Right atrium auricular region (tissue), 2 donors: ENCODE data around the gene GPT2. TPM values are rescaled to one million over a fixed set of nuclear protein-coding genes. Genes with fewer than 3 reads are reported as not detected.

Experiments
- DNase-seq: peaks from one replicate; pipeline ENCODE4 v3.0.0-alpha.2; 2019; ENCODE audit warnings: low spot score
- H3K27ac ChIP-seq, 2 donors: fragments of 200-600 bp; sonication (generic); 1 replicate in 1 of 2; 2 replicates in 1 of 2; pipeline ENCODE4 v1.5.1; 2016 to 2019
- H3K27me3 ChIP-seq, 2 donors: fragments of 200-600 bp; sonication (generic); one replicate each; pipeline versions ENCODE4 v1.5.1 to v1.6.0; 2017 to 2019
- H3K36me3 ChIP-seq: fragments of 200-600 bp; sonication (generic); one replicate; pipeline ENCODE4 v1.5.1; 2016
- H3K4me1 ChIP-seq, 2 donors: fragments of 200-600 bp; sonication (generic); one replicate each; pipeline versions ENCODE4 v1.5.1 to v1.6.0; 2017 to 2019
- H3K4me3 ChIP-seq, 2 donors: fragments of 200-600 bp; sonication (generic); 1 replicate in 1 of 2; 2 replicates in 1 of 2; pipeline ENCODE4 v1.5.1; 2017 to 2019; ENCODE audit warnings: mild to moderate bottlenecking in 1 of 2, moderate library complexity in 1 of 2
- H3K9me3 ChIP-seq, 2 donors: fragments of 200-600 bp; sonication (generic); one replicate each; pipeline ENCODE4 v1.5.1; 2019
- total RNA-seq, 2 donors: library from RNA; depleted of rRNA; stranded (reverse); fragments of >200 nt; gene quantifications; one replicate each; pipeline ENCODE4 v1.1.0, GENCODE V29; 2016
- TF ChIP-seq, protein P1 (sequence below), 2 donors: fragments of 200-600 bp; sonication (generic); IDR thresholded peaks; one replicate each; pipeline ENCODE4 v1.5.1; 2019; ENCODE audit warnings: antibody characterized with exemption in 2 of 2

The GPT2 gene
- total RNA-seq, 2 donors from 2014 or later: 3.7 to 12.1 TPM

- no peak overlapping the region for H3K27ac ChIP-seq
- TF ChIP-seq, protein P1, sequence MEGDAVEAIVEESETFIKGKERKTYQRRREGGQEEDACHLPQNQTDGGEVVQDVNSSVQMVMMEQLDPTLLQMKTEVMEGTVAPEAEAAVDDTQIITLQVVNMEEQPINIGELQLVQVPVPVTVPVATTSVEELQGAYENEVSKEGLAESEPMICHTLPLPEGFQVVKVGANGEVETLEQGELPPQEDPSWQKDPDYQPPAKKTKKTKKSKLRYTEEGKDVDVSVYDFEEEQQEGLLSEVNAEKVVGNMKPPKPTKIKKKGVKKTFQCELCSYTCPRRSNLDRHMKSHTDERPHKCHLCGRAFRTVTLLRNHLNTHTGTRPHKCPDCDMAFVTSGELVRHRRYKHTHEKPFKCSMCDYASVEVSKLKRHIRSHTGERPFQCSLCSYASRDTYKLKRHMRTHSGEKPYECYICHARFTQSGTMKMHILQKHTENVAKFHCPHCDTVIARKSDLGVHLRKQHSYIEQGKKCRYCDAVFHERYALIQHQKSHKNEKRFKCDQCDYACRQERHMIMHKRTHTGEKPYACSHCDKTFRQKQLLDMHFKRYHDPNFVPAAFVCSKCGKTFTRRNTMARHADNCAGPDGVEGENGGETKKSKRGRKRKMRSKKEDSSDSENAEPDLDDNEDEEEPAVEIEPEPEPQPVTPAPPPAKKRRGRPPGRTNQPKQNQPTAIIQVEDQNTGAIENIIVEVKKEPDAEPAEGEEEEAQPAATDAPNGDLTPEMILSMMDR (IDR thresholded peaks at IDR 0.05): no peak
- no peak for DNase-seq
- H3K9me3 ChIP-seq: no peaks in the 10 kb centered on the region
- no peaks in the 10 kb centered on the region for H3K36me3 ChIP-seq
- no peaks in the 10 kb centered on the region for H3K27me3 ChIP-seq
- H3K4me1 ChIP-seq: no peaks in the 10 kb centered on the region
- no peak overlapping the region for H3K4me3 ChIP-seq
These were observed 19.2 kb downstream of the GPT2 start for GRCh38 chr16:46903255-46903905.

GRCh38 chr16:46904471-46904870 lies 20.3 kb downstream of the GPT2 start:
- Histone ChIP-seq H3K9me3 (no peaks in the 10 kb centered on the region), H3K36me3 (no peaks in the 10 kb centered on the region), H3K27me3 (no peaks in the 10 kb centered on the region), H3K4me1 (no peaks in the 10 kb centered on the region), H3K4me3 (no peak overlapping the region), H3K27ac (no peak overlapping the region)
- DNase-seq: no peak
- TF ChIP-seq, protein P1 (IDR thresholded peaks at IDR 0.05): no peak

GRCh38 chr16:46906360-46907060 lies 22.3 kb downstream of the GPT2 start:
- Histone ChIP-seq H3K4me3 (no peak overlapping the region), H3K9me3 (no peaks in the 10 kb centered on the region), H3K27ac (no peak overlapping the region), H3K4me1 (no peaks in the 10 kb centered on the region), H3K36me3 (no peaks in the 10 kb centered on the region), H3K27me3 (no peaks in the 10 kb centered on the region)
- DNase-seq: no peak
- TF ChIP-seq, protein P1 (IDR thresholded peaks at IDR 0.05): no peak

GRCh38 chr16:46907061-46907774 lies 23.1 kb downstream of the GPT2 start:
- Histone ChIP-seq H3K4me1 (no peaks in the 10 kb centered on the region), H3K4me3 (no peak overlapping the region), H3K27ac (no peak overlapping the region), H3K36me3 (no peaks in the 10 kb centered on the region), H3K27me3 (no peaks in the 10 kb centered on the region), H3K9me3 (no peaks in the 10 kb centered on the region)
- TF ChIP-seq, protein P1 (IDR thresholded peaks at IDR 0.05): no peak
- DNase-seq: no peak

DNA sequence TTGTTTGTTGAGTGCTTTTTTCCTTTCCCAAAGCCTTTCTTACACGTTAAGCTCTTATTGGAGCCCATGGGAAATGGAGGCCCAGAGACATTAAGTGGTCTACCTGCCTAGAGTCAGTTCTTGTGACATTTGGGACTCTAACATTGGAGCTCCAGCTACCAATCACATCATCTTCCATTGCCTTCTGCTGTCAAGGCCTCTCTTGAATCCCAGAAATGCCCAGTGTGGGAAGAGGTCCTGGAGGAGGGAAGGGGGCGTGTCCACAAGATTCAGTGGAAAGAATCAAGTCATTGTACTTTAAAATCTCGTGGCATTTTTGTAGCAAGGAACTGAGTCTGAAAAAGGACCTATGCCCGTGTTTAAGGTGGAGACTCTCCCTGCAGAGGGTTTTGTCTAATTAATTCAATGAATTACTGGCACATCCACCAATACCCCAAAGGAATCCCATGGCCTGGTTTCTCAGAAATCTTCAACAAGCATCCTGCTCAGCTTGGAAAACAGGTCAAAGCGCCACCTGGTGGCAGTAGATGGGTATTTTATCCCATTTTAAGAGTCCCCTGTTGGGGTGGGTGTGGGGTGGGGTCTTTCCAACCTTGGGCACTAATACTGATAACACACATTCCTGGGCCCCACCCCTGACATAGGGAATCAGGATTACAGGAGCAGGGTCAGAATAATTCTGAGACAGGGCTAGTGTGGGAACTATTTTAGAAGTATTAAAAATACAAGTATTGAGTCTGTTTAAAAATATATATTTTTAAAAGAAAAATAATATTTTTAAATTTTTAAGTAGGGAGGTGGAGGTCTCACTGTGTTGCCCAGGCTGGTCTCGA lies 24.6 kb downstream of the GPT2 start:
- Histone ChIP-seq H3K36me3 (no peaks in the 10 kb centered on the region), H3K4me3 (no peak overlapping the region), H3K27me3 (no peaks in the 10 kb centered on the region), H3K9me3 (no peaks in the 10 kb centered on the region), H3K27ac (no peak overlapping the region), H3K4me1 (no peaks in the 10 kb centered on the region)
- TF ChIP-seq, protein P1 (IDR thresholded peaks at IDR 0.05): peak; percentile 85 to 96
- no peak for DNase-seq
